ENCODE results near the gene C17orf50. TPM values are rescaled to one million over a fixed set of nuclear protein-coding genes. Genes with fewer than 3 reads are reported as not detected.
"Not testable (repeated sequence)": the region's sequence is repeated elsewhere in the genome, so short reads cannot be mapped to it uniquely, and the experiment has no call there.

The C17orf50 gene
- polyA plus RNA-seq, 3 donors, result 0.25 to 0.26 TPM; not detected in 1

- no peak for DNase-seq (ENCODE audit: extremely low read depth in 1 of 11, low read depth in 9 of 11, low spot score in 4 of 11)
These were observed 11.7 kb upstream of the C17orf50 start for GRCh38 chr17:35748979-35749378.

GRCh38 chr17:35749560-35750412, 10.9 kb upstream of the C17orf50 start:
- DNase-seq (ENCODE audit: extremely low read depth in 1 of 11, low read depth in 9 of 11, low spot score in 4 of 11), result no peak

GRCh38 chr17:35750526-35751395, 9.9 kb upstream of the C17orf50 start:
- no peak for DNase-seq (ENCODE audit: extremely low read depth in 1 of 11, low read depth in 9 of 11, low spot score in 4 of 11)

- DNase-seq (ENCODE audit: extremely low read depth in 1 of 11, low read depth in 9 of 11, low spot score in 4 of 11), result not testable (repeated sequence)
These were observed 9.1 kb upstream of the C17orf50 start for GRCh38 chr17:35751541-35751940.

- no peak for DNase-seq (ENCODE audit: extremely low read depth in 1 of 11, low read depth in 9 of 11, low spot score in 4 of 11)
These were observed 8.2 kb upstream of the C17orf50 start for GRCh38 chr17:35752471-35752870.

- DNase-seq (ENCODE audit: extremely low read depth in 1 of 11, low read depth in 9 of 11, low spot score in 4 of 11), result no peak
These were observed 7.5 kb upstream of the C17orf50 start, which contains the start of gene GAS2L2 for GRCh38 chr17:35752945-35753764. GAS2L2 (minus strand) TSS chr17:35753239; CDS start chr17:35752850, 389 bp downstream.

- no peak for DNase-seq (ENCODE audit: extremely low read depth in 1 of 11, low read depth in 9 of 11, low spot score in 4 of 11)
These were observed 3.4 kb upstream of the C17orf50 start for GRCh38 chr17:35757243-35757642.

- DNase-seq (ENCODE audit: extremely low read depth in 1 of 11, low read depth in 9 of 11, low spot score in 4 of 11), result no peak
These were observed 914 bp downstream of the C17orf50 start for GRCh38 chr17:35761601-35762000.

- no peak for DNase-seq (ENCODE audit: extremely low read depth in 1 of 11, low read depth in 9 of 11, low spot score in 4 of 11)
These were observed 3.1 kb downstream of the C17orf50 start for GRCh38 chr17:35763767-35764122.

- peak; percentile 80 to 90 (median 87) for DNase-seq (ENCODE audit: extremely low read depth in 1 of 11, low read depth in 9 of 11, low spot score in 4 of 11)
These were observed 3.7 kb downstream of the C17orf50 start for GRCh38 chr17:35764123-35764991.

GRCh38 chr17:35765086-35765710, 4.5 kb downstream of the C17orf50 start:
- DNase-seq (ENCODE audit: extremely low read depth in 1 of 11, low read depth in 9 of 11, low spot score in 4 of 11), result no peak

GRCh38 chr17:35765756-35766488, 5.2 kb downstream of the C17orf50 start:
- DNase-seq (ENCODE audit: extremely low read depth in 1 of 11, low read depth in 9 of 11, low spot score in 4 of 11), result no peak

GRCh38 chr17:35766489-35766877, 5.8 kb downstream of the C17orf50 start:
- no peak for DNase-seq (ENCODE audit: extremely low read depth in 1 of 11, low read depth in 9 of 11, low spot score in 4 of 11)

- DNase-seq (ENCODE audit: extremely low read depth in 1 of 11, low read depth in 9 of 11, low spot score in 4 of 11), result no peak
These were observed 6.3 kb downstream of the C17orf50 start for GRCh38 chr17:35766903-35767510.

GRCh38 chr17:35768797-35769196, 8.1 kb downstream of the C17orf50 start:
- no peak for DNase-seq (ENCODE audit: extremely low read depth in 1 of 11, low read depth in 9 of 11, low spot score in 4 of 11)

- DNase-seq (ENCODE audit: extremely low read depth in 1 of 11, low read depth in 9 of 11, low spot score in 4 of 11), result no peak
These were observed 9.3 kb downstream of the C17orf50 start for GRCh38 chr17:35769895-35770486.

Measured in renal cortex interstitium (tissue), 11 donors.